Liver (tissue), 9 donors: ENCODE data around the gene ABCC5. TPM values are rescaled to one million over a fixed set of nuclear protein-coding genes. Genes with fewer than 3 reads are reported as not detected.

ENCODE experiments used
- DNase-seq: peaks from one replicate; pipeline ENCODE4 v3.0.0-alpha.2; 2017; ENCODE audit warnings: low spot score
- H3K27ac ChIP-seq, 2 donors: one replicate each; pipeline ENCODE4 v1.7.0; 2013; ENCODE audit warnings: inconsistent platforms in 2 of 2, low read length in 2 of 2, control low read depth in 1 of 2, low read depth in 1 of 2, mild to moderate bottlenecking in 1 of 2
- H3K27me3 ChIP-seq, 4 donors: one replicate each; pipeline versions ENCODE4 v1.6.1 to v1.7.0; 2013; ENCODE audit warnings: low read length in 3 of 4, inconsistent platforms in 1 of 4, mild to moderate bottlenecking in 1 of 4, moderate library complexity in 1 of 4; ENCODE audit not compliant: control insufficient read depth in 4 of 4, insufficient read depth in 4 of 4
- H3K36me3 ChIP-seq, 4 donors: one replicate each; pipeline versions ENCODE4 v1.6.1 to v1.7.0; 2013; ENCODE audit warnings: low read length in 3 of 4, mild to moderate bottlenecking in 3 of 4, low read depth in 1 of 4, moderate library complexity in 1 of 4; ENCODE audit not compliant: control insufficient read depth in 4 of 4, insufficient read depth in 3 of 4
- H3K4me1 ChIP-seq, 4 donors: one replicate each; pipeline versions ENCODE4 v1.6.1 to v1.7.0; 2013; ENCODE audit warnings: low read length in 3 of 4, mild to moderate bottlenecking in 3 of 4, moderate library complexity in 1 of 4; ENCODE audit not compliant: control insufficient read depth in 4 of 4, insufficient read depth in 4 of 4
- H3K4me3 ChIP-seq, 3 donors: one replicate each; pipeline versions ENCODE4 v1.6.1 to v1.7.0; 2013; ENCODE audit warnings: low read length in 3 of 3, control low read depth in 1 of 3, low read depth in 1 of 3, mild to moderate bottlenecking in 1 of 3
- H3K9ac ChIP-seq, 2 donors: one replicate each; pipeline ENCODE4 v1.7.0; 2013; ENCODE audit warnings: low read length in 2 of 2, mild to moderate bottlenecking in 2 of 2, moderate library complexity in 2 of 2, control low read depth in 1 of 2, low read depth in 1 of 2
- H3K9me3 ChIP-seq, 4 donors: one replicate each; pipeline versions ENCODE4 v1.6.1 to v1.7.0; 2013; ENCODE audit warnings: low read length in 3 of 4; ENCODE audit not compliant: control insufficient read depth in 4 of 4
- ATF3 ChIP-seq: IDR thresholded peaks from 2 replicates; pipeline ENCODE4 v1.6.1; 2016; ENCODE audit warnings: antibody characterized with exemption
- CTCF ChIP-seq: fragments of 150-350 bp; IDR thresholded peaks from 2 replicates; pipeline ENCODE4 v1.5.1; 2017; ENCODE audit warnings: improper control_type of control experiment, low read depth, low read length; ENCODE audit not compliant: missing input control
- EGR1 ChIP-seq, 2 donors: IDR thresholded peaks; 2 replicates each; pipeline ENCODE4 v1.6.1; 2016 to 2018; ENCODE audit warnings: antibody characterized with exemption in 2 of 2, low read depth in 2 of 2
- FOXA1 ChIP-seq: IDR thresholded peaks from 2 replicates; pipeline ENCODE4 v1.6.1; 2016; ENCODE audit warnings: antibody characterized with exemption
- FOXA2 ChIP-seq: IDR thresholded peaks from 2 replicates; pipeline ENCODE4 v1.6.1; 2016; ENCODE audit warnings: antibody characterized with exemption
- GABPA ChIP-seq, 2 donors: IDR thresholded peaks in 1 of 2; conservative IDR thresholded peaks in 1 of 2; 2 replicates each; pipeline ENCODE4 v1.6.1; 2016; ENCODE audit warnings: antibody characterized with exemption in 2 of 2, mild to moderate bottlenecking in 1 of 2, moderate library complexity in 1 of 2
- HNF4A ChIP-seq, 2 donors: conservative IDR thresholded peaks; 2 replicates each; pipeline ENCODE4 v1.6.1; 2016; ENCODE audit warnings: antibody characterized with exemption in 2 of 2, mild to moderate bottlenecking in 2 of 2
- HNF4G ChIP-seq: IDR thresholded peaks from 2 replicates; pipeline ENCODE4 v1.6.1; 2016; ENCODE audit warnings: antibody characterized with exemption
- JUND ChIP-seq, 2 donors: IDR thresholded peaks; 2 replicates each; pipeline ENCODE4 v1.6.1; 2016; ENCODE audit warnings: antibody characterized with exemption in 2 of 2
- NR2F2 ChIP-seq: IDR thresholded peaks from 2 replicates; pipeline ENCODE4 v1.6.1; 2016; ENCODE audit warnings: antibody characterized with exemption
- RAD21 ChIP-seq, 2 donors: IDR thresholded peaks; 2 replicates each; pipeline ENCODE4 v1.6.1; 2016; ENCODE audit warnings: antibody characterized with exemption in 2 of 2, mild to moderate bottlenecking in 2 of 2
- RXRA ChIP-seq, 2 donors: IDR thresholded peaks; 2 replicates each; pipeline ENCODE4 v1.6.1; 2017 to 2018; ENCODE audit warnings: antibody characterized with exemption in 2 of 2, mild to moderate bottlenecking in 1 of 2
- SP1 ChIP-seq: IDR thresholded peaks from 2 replicates; pipeline ENCODE4 v1.6.1; 2018; ENCODE audit warnings: antibody characterized with exemption, mild to moderate bottlenecking
- TAF1 ChIP-seq: conservative IDR thresholded peaks from 2 replicates; pipeline ENCODE4 v1.6.1; 2016; ENCODE audit warnings: antibody characterized with exemption, mild to moderate bottlenecking
- YY1 ChIP-seq: IDR thresholded peaks from 2 replicates; pipeline ENCODE4 v1.6.1; 2016; ENCODE audit warnings: antibody characterized with exemption, mild to moderate bottlenecking
- ZBTB33 ChIP-seq: IDR thresholded peaks from 2 replicates; pipeline ENCODE4 v1.6.1; 2016; ENCODE audit warnings: antibody characterized with exemption
- WGBS: extraction: QIAGEN DNeasy Blood & Tissue Kit; methylation state at CpG from one replicate; pipeline ENCODE4 v1.1.7; 2013; 5-methylcytosine and 5-hydroxymethylcytosine counted together
- polyA plus RNA-seq, 2 donors: library from polyadenylated mRNA; stranded (reverse) in 1 of 2; unstranded in 1 of 2; fragments of 200-250 nt in 1 of 2; fragments of >200 nt in 1 of 2; fragmentation: Nextera tagmentation in 1 of 2; extraction: Ambion mirVana in 1 of 2; gene quantifications; one replicate each; pipeline versions ENCODE4 v1.2.1 to v1.2.3, GENCODE V29; 2013 to 2015
- total RNA-seq, 2 donors: library from RNA; depleted of rRNA; stranded (reverse); fragments of >200 nt; gene quantifications; one replicate each; pipeline ENCODE4 v1.2.3, GENCODE V29; 2014
- TF ChIP-seq, protein P1 (sequence below): IDR thresholded peaks from 2 replicates; pipeline ENCODE4 v1.6.1; 2016; ENCODE audit warnings: antibody characterized with exemption, mild to moderate bottlenecking
- donor health status: healthy.
- donor health status: healthy.
- donor health status: healthy.
- donor health status: healthy.
- donor health status: healthy.

Gene ABCC5
- total and polyA plus RNA-seq, 4 donors, result 2.8 to 35.7 (median 8.1) TPM

DNA sequence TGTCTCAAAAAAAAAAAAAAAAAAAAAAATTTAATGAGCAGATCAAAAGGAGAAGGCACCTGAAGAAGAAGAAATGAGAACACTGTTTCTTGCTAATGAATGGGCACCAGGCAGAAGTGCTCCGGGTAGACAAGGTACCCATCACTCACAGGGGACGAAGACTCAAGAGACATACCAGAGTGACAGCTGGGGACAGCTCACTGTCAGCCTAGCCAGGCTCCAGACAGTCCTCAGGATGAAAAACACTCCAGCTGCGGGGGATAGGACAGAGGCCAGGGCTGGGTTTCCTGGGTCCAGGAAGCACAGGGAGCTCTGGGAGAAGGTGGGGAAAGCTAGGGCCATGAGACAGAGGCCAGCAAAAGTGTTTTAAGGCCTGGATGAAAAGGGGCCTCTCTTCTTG lies 84.5 kb downstream of the ABCC5 start:
- DNase-seq, result no peak
- H3K9me3 ChIP-seq, result no peaks in the 10 kb centered on the region
- no peak overlapping the region for H3K4me3 ChIP-seq
- peaks cover 0 to 7% (median 2%) of the 10 kb centered on the region in 4 donors for H3K4me1 ChIP-seq
- H3K27ac ChIP-seq, result no peak overlapping the region
- TF ChIP-seq RXRA (IDR thresholded peaks at IDR 0.05) (no peak), NR2F2 (no peak), EGR1 (IDR thresholded peaks at IDR 0.05; ENCODE audit: low read depth in 2 of 2) (no peak), ATF3 (no peak), YY1 (no peak), SP1 (no peak), TAF1 (no peak), FOXA2 (no peak), HNF4A (conservative IDR thresholded peaks at IDR 0.05) (no peak), HNF4G (no peak), GABPA (IDR thresholded peaks at IDR 0.05 in 1 of 2, conservative IDR thresholded peaks at IDR 0.05 in 1 of 2) (no peak), RAD21 (IDR thresholded peaks at IDR 0.05) (no peak), ZBTB33 (no peak), FOXA1 (no peak), CTCF (no peak), JUND (IDR thresholded peaks at IDR 0.05) (no peak)
- TF ChIP-seq, protein P1, sequence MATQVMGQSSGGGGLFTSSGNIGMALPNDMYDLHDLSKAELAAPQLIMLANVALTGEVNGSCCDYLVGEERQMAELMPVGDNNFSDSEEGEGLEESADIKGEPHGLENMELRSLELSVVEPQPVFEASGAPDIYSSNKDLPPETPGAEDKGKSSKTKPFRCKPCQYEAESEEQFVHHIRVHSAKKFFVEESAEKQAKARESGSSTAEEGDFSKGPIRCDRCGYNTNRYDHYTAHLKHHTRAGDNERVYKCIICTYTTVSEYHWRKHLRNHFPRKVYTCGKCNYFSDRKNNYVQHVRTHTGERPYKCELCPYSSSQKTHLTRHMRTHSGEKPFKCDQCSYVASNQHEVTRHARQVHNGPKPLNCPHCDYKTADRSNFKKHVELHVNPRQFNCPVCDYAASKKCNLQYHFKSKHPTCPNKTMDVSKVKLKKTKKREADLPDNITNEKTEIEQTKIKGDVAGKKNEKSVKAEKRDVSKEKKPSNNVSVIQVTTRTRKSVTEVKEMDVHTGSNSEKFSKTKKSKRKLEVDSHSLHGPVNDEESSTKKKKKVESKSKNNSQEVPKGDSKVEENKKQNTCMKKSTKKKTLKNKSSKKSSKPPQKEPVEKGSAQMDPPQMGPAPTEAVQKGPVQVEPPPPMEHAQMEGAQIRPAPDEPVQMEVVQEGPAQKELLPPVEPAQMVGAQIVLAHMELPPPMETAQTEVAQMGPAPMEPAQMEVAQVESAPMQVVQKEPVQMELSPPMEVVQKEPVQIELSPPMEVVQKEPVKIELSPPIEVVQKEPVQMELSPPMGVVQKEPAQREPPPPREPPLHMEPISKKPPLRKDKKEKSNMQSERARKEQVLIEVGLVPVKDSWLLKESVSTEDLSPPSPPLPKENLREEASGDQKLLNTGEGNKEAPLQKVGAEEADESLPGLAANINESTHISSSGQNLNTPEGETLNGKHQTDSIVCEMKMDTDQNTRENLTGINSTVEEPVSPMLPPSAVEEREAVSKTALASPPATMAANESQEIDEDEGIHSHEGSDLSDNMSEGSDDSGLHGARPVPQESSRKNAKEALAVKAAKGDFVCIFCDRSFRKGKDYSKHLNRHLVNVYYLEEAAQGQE, result no peak
- no peaks in the 10 kb centered on the region for H3K27me3 ChIP-seq
- WGBS, result 95% methylated on average over 3 of the region's 3 CpGs
- H3K9ac ChIP-seq, result no peak overlapping the region
- peaks cover 0 to 5% (median 0%) of the 10 kb centered on the region in 4 donors for H3K36me3 ChIP-seq

GRCh38 chr3:183931881-183932280 lies 85.8 kb downstream of the ABCC5 start:
- TF ChIP-seq NR2F2 (no peak), TAF1 (no peak), EGR1 (IDR thresholded peaks at IDR 0.05; ENCODE audit: low read depth in 2 of 2) (no peak), JUND (IDR thresholded peaks at IDR 0.05) (no peak), RAD21 (IDR thresholded peaks at IDR 0.05) (no peak), SP1 (no peak), HNF4A (conservative IDR thresholded peaks at IDR 0.05) (no peak), FOXA1 (no peak)
- Histone ChIP-seq H3K27me3 (no peaks in the 10 kb centered on the region), H3K4me3 (no peak overlapping the region), H3K9me3 (no peaks in the 10 kb centered on the region), H3K36me3 (no peaks in the 10 kb centered on the region), H3K4me1 (peaks cover 0 to 13% (median 10%) of the 10 kb centered on the region in 4 donors), H3K9ac (no peak overlapping the region), H3K27ac (no peak overlapping the region)
- no peak for DNase-seq
- WGBS, result 95% methylated on average over 2 of the region's 2 CpGs
